HepG2 (cell line): ENCODE results near the gene CLCN2. TPM values are rescaled to one million over a fixed set of nuclear protein-coding genes. Genes with fewer than 3 reads are reported as not detected.

Source experiments
- AKAP8 ChIP-seq: sonication (generic); formaldehyde crosslinking; IDR thresholded peaks from 2 replicates; pipeline ENCODE4 v1.5.1; 2020; ENCODE audit warnings: mild to moderate bottlenecking, missing genetic modification reagents
- ATF7-NPFF ChIP-seq: sonication (generic); formaldehyde crosslinking; IDR thresholded peaks from 2 replicates; pipeline ENCODE4 v1.8.1; 2023; ENCODE audit warnings: mild to moderate bottlenecking, low read depth, missing genetic modification reagents, moderate library complexity
- BRD4 ChIP-seq: sonication (generic); formaldehyde crosslinking; IDR thresholded peaks from 2 replicates; pipeline ENCODE4 v1.4.0; 2020; ENCODE audit warnings: missing genetic modification reagents
- DPF2 ChIP-seq: sonication (generic); formaldehyde crosslinking; IDR thresholded peaks from 2 replicates; pipeline ENCODE4 v1.4.0; 2020; ENCODE audit warnings: mild to moderate bottlenecking, low read depth, missing genetic modification reagents, borderline replicate concordance
- ESRRA ChIP-seq: sonication (generic); formaldehyde crosslinking; IDR thresholded peaks from 2 replicates; pipeline ENCODE4 v1.5.1; 2020; ENCODE audit warnings: mild to moderate bottlenecking, low read depth, missing genetic modification reagents
- EZH2 ChIP-seq: conservative IDR thresholded peaks from 2 replicates; pipeline ENCODE4 v1.6.1; 2012; ENCODE audit warnings: mild to moderate bottlenecking, low read depth, low read length, moderate library complexity
- HES4 ChIP-seq: sonication (generic); formaldehyde crosslinking; IDR thresholded peaks from 2 replicates; pipeline ENCODE4 v1.9.0; 2021; ENCODE audit warnings: mild to moderate bottlenecking, missing genetic modification reagents, borderline replicate concordance
- HINFP ChIP-seq: sonication (generic); formaldehyde crosslinking; IDR thresholded peaks from 2 replicates; pipeline ENCODE4 v1.4.0; 2020; ENCODE audit warnings: low read depth, mild to moderate bottlenecking, missing genetic modification reagents
- KIAA2018 ChIP-seq: sonication (generic); formaldehyde crosslinking; IDR thresholded peaks from 2 replicates; pipeline ENCODE4 v1.5.0; 2020; ENCODE audit warnings: mild to moderate bottlenecking, missing genetic modification reagents, borderline replicate concordance
- KLF15 ChIP-seq: sonication (generic); formaldehyde crosslinking; IDR thresholded peaks from 2 replicates; pipeline ENCODE4 v1.8.1; 2023; ENCODE audit warnings: borderline replicate concordance, mild to moderate bottlenecking, inconsistent platforms, missing genetic modification reagents, mixed read lengths
- NKX3-1 ChIP-seq: sonication (generic); formaldehyde crosslinking; IDR thresholded peaks from 2 replicates; pipeline ENCODE4 v1.5.0; 2020; ENCODE audit warnings: missing genetic modification reagents
- PHF8 ChIP-seq: sonication (generic); formaldehyde crosslinking; IDR thresholded peaks from 2 replicates; pipeline ENCODE4 v1.5.0; 2020; ENCODE audit warnings: missing genetic modification reagents
- SKIL ChIP-seq: sonication (generic); formaldehyde crosslinking; IDR thresholded peaks from 2 replicates; pipeline ENCODE4 v1.8.0; 2022; ENCODE audit warnings: missing genetic modification reagents, mild to moderate bottlenecking, moderate library complexity, borderline replicate concordance
- TOPORS ChIP-seq: sonication (generic); formaldehyde crosslinking; IDR thresholded peaks from 2 replicates; pipeline ENCODE4 v1.8.0; 2023; ENCODE audit warnings: mild to moderate bottlenecking, missing genetic modification reagents
- ZNF251 ChIP-seq: sonication (generic); formaldehyde crosslinking; IDR thresholded peaks from 2 replicates; pipeline ENCODE4 v1.9.0; 2021; ENCODE audit warnings: mild to moderate bottlenecking, missing genetic modification reagents
- ZNF546 ChIP-seq: sonication (generic); formaldehyde crosslinking; conservative IDR thresholded peaks from 2 replicates; pipeline ENCODE4 v1.8.1; 2023; ENCODE audit warnings: mild to moderate bottlenecking, missing genetic modification reagents
- ZNF761 ChIP-seq: sonication (generic); formaldehyde crosslinking; conservative IDR thresholded peaks from 2 replicates; pipeline ENCODE4 v1.4.0; 2020; ENCODE audit warnings: mild to moderate bottlenecking, missing genetic modification reagents
- ZNF816 ChIP-seq: sonication (generic); formaldehyde crosslinking; IDR thresholded peaks from 2 replicates; pipeline ENCODE4 v1.8.0; 2022; ENCODE audit warnings: missing genetic modification reagents, mild to moderate bottlenecking, borderline replicate concordance
- polyA plus RNA-seq, 8 experiments: library from polyadenylated mRNA; depleted of rRNA in 3 of 8; stranded (reverse) in 7 of 8; unstranded in 1 of 8; fragments of >200 nt; fragmentation: Illumina TruSeq in 4 of 8; extraction: Trizol in 4 of 8; gene quantifications; 2 replicates each; pipeline versions ENCODE4 v1.2.1 to v1.2.3, GENCODE V29; 2011 to 2016; ENCODE audit warnings: low read depth in 4 of 8, missing spikeins in 1 of 8, mixed read lengths in 1 of 8; ENCODE audit not compliant: insufficient read depth in 1 of 8
- total RNA-seq, 5 experiments: library from RNA; depleted of rRNA; stranded (reverse); fragments of >200 nt; fragmentation: Illumina TruSeq; extraction: Trizol; gene quantifications; 2 replicates each; pipeline ENCODE4 v1.2.3, GENCODE V29; 2016; ENCODE audit warnings: low read depth in 1 of 5

The CLCN2 gene
- total and polyA plus RNA-seq, 2 of the 13 experiments (the other 11 are each of a cell fraction or from before 2014, with no cell fraction given): 11.4 to 13.5 TPM

GRCh38 chr3:184360929-184361531 lies 375 bp downstream of the CLCN2 start (continued):
- TF ChIP-seq KLF15 (CRISPR knock-in tag) (0 out of 2 replicates have a peak, but pooled peaks have one; percentile 34), BRD4 (CRISPR knock-in tag) (no peak), TOPORS (CRISPR knock-in tag) (no peak), NKX3-1 (CRISPR knock-in tag) (no peak), HINFP (CRISPR knock-in tag) (0 out of 2 replicates have a peak, but pooled peaks have one; percentile 20), AKAP8 (CRISPR knock-in tag) (peak; percentile 26; the same call in 1 of the 2 replicates), DPF2 (CRISPR knock-in tag) (no peak), ZNF546 (CRISPR knock-in tag) (no peak), EZH2 (no peak), ATF7-NPFF (no peak), KIAA2018 (CRISPR knock-in tag) (no peak), SKIL (no peak; the same call in 1 of the 2 replicates), ZNF816 (CRISPR knock-in tag) (no peak), ESRRA (CRISPR knock-in tag) (0 out of 2 replicates have a peak, but pooled peaks have one; percentile 5), ZNF761 (CRISPR knock-in tag) (no peak), PHF8 (CRISPR knock-in tag) (peak; percentile 66; the same call in 1 of the 2 replicates), HES4 (CRISPR knock-in tag) (peak; percentile 84; the same call in 1 of the 2 replicates), ZNF251 (CRISPR knock-in tag) (no peak)
